Dermis microvascular lymphatic vessel endothelial cell (primary cell): ENCODE data around the gene DOK7. TPM values are rescaled to one million over a fixed set of nuclear protein-coding genes. Genes with fewer than 3 reads are reported as not detected.
"Not testable (repeated sequence)": the region's sequence is repeated elsewhere in the genome, so short reads cannot be mapped to it uniquely, and the experiment has no call there.

Experiments
- DNase-seq, 2 donors: peaks; one replicate each; pipeline versions ENCODE4 v3.0.0 to v3.0.0-alpha.2; 2010; ENCODE audit warnings: low read depth in 2 of 2
- total RNA-seq: library from RNA; depleted of rRNA; stranded (reverse); fragments of >200 nt; gene quantifications from 2 replicates; pipeline ENCODE4 v1.2.1, GENCODE V29; 2014

DOK7 gene
- total RNA-seq, 1 donor from 2014 or later = not detected

GRCh38 chr4:3442959-3443749, 20.0 kb upstream of the DOK7 start:
- DNase-seq = peak; percentile 6 to 37

- no peak for DNase-seq
These were observed 19.3 kb upstream of the DOK7 start for GRCh38 chr4:3443750-3444309.

- DNase-seq = no peak
These were observed 18.6 kb upstream of the DOK7 start for GRCh38 chr4:3444351-3445110.

GRCh38 chr4:3445111-3445820, 17.8 kb upstream of the DOK7 start:
- no peak for DNase-seq

GRCh38 chr4:3445829-3446545, 17.1 kb upstream of the DOK7 start:
- no peak for DNase-seq

GRCh38 chr4:3446631-3447320, 16.3 kb upstream of the DOK7 start:
- DNase-seq = no peak

- no peak for DNase-seq
These were observed 15.4 kb upstream of the DOK7 start for GRCh38 chr4:3447431-3448395.

GRCh38 chr4:3449047-3449573, 14.0 kb upstream of the DOK7 start:
- DNase-seq = no peak

GRCh38 chr4:3449574-3450534, 13.3 kb upstream of the DOK7 start:
- DNase-seq = no peak

- no peak for DNase-seq
These were observed 12.5 kb upstream of the DOK7 start for GRCh38 chr4:3450643-3451042.

GRCh38 chr4:3451956-3452355, 11.2 kb upstream of the DOK7 start:
- peak in 1 of 2 donors; percentile 23 for DNase-seq

GRCh38 chr4:3452376-3452775, 10.7 kb upstream of the DOK7 start:
- DNase-seq = peak in 1 of 2 donors; percentile 18

- not testable (repeated sequence) for DNase-seq
These were observed 7.5 kb upstream of the DOK7 start for GRCh38 chr4:3455596-3455995.

- DNase-seq = no peak
These were observed 4.7 kb upstream of the DOK7 start for GRCh38 chr4:3458371-3458770.

- not testable (repeated sequence) for DNase-seq
These were observed 4.0 kb upstream of the DOK7 start for GRCh38 chr4:3459156-3459555.

- no peak for DNase-seq
These were observed 2.2 kb upstream of the DOK7 start for GRCh38 chr4:3460926-3461325.

- peak in 1 of 2 donors; percentile 22 for DNase-seq
These were observed 1.4 kb upstream of the DOK7 start for GRCh38 chr4:3461515-3462291.
